ENCODE data around the gene ST8SIA6.
"Not testable (repeated sequence)": the region's sequence is repeated elsewhere in the genome, so short reads cannot be mapped to it uniquely, and the experiment has no call there.

Gene ST8SIA6, protein sequence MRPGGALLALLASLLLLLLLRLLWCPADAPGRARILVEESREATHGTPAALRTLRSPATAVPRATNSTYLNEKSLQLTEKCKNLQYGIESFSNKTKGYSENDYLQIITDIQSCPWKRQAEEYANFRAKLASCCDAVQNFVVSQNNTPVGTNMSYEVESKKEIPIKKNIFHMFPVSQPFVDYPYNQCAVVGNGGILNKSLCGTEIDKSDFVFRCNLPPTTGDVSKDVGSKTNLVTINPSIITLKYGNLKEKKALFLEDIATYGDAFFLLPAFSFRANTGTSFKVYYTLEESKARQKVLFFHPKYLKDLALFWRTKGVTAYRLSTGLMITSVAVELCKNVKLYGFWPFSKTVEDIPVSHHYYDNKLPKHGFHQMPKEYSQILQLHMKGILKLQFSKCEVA

DNA sequence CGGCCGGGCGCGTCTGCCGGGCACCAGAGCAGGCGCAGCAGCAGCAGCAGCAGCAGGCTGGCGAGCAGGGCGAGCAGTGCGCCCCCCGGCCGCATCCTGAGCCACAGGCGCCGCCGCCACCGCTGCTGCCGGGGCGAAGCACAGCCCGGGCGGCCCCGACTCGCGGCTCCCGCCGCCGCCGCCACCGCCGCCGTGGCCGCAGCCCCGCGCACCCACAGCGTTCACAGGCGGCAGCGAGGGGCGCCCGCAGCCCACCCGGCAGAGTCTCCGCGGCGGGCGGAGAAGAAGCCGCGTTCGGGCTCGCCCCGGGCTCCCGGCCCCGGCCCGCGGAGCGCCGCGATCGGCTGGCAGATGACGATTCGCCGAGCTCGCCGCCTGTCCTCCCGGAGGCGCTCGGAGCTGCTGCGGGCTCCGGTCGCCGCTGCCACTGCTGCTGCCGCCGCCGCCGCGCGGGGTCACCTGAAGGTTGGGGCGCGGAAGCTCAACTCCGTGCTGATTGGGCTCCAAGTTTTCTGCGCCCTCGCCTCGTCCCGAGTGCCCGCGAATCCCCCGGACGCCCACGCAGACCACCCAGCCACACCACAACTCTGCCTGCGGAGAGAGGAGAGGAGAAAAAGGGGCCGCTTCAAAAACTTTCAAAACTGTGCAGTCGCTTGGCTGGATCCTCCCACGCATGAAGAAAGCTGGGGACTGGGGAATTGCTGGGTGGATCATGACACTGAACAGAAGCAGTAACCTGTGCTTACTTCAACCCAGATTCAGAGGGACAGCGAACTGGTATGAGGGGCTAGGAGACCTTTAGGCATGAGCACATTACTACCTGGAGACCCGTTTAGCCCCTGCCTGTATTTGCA, at the start of gene ST8SIA6:
ST8SIA6 (minus strand) TSS at position 435 of the 854 bp plus-strand sequence; CDS start at position 95, 340 bp downstream.
- peak in 1 of 2 donors; percentile 9 for DNase-seq (ENCODE audit: low read depth in 2 of 2)

- no peak for DNase-seq (ENCODE audit: low read depth in 2 of 2)
These were observed 49.4 kb upstream of the ST8SIA6 start for GRCh38 chr10:17503795-17504194.

DNA sequence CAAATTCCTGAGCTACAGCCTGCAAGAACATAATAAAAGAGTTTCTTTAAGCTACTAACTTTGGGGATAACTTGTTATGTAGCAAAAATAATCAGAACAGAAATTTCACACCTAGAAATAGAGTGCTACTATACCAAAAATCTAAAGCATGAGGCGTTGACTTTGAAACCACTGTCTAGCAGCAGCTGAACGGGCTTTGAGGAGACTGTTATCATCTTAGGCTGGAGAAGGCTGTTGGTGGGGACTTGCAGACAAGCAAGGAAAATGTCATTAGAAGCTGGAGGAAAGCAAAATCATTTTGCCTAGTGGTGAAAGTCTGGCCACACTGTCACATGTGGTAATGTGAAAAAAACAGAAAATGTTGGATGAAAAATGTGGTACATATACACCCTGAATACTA, 48.4 kb upstream of the ST8SIA6 start:
- no peak for DNase-seq (ENCODE audit: low read depth in 2 of 2)

GRCh38 chr10:17499014-17499413, 44.6 kb upstream of the ST8SIA6 start:
- not testable (repeated sequence) for DNase-seq (ENCODE audit: low read depth in 2 of 2)

DNA sequence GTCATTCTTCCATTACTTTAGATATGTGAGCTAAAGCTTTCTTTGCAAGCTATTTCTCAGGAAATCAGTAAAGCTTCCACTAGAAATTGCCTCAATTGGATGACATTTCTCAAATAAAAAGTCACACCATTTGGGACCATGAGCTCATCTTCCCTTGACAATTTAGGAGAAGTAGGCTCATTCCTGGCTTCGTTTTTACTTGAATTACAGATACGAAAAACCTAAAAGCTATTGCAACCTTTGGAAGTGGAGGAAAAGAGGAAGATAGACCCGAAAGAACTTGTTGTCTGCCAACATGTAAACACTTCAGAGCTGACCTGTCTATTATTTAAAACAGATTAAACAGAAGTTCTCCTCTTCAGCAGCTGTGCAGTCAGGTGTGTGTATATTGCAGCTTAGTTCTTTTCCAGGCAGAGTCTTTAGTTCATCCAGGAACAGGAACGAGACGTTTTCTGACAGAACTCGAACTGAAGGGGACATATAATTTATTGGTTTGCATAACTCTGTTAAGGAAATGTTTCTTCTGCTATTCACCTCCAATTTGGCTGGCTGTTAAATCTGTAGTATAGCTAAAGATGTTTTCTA, 43.1 kb upstream of the ST8SIA6 start:
- no peak for DNase-seq (ENCODE audit: low read depth in 2 of 2)

DNA sequence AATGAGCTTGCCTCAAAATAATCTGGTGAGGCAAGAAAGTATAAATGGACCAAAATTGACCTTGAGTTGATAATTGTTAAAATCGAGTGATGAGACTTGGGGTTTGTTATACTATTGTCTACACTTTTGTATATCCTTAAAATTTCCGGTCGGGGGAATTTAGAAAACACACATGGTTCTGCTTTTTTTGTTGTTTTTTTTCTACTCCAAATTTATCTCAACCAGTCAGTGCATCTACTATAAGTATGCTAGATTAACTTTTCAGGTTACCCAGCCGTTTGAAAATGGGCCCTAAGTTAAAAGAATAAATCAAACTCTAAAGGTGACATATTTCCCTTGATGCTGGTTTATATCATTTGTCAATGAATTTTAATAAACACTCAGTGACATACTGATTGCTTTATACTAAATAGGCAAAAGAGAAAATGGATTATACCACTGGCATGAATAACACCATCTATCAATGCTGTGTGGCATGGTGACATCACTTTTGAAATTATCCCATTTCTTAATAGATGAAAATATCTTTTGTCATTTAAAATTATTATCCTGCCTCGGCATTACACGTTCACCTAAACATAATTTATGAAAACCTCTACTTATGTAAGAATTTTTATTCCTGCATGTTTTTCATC, 40.3 kb upstream of the ST8SIA6 start:
- no peak for DNase-seq (ENCODE audit: low read depth in 2 of 2)

DNA sequence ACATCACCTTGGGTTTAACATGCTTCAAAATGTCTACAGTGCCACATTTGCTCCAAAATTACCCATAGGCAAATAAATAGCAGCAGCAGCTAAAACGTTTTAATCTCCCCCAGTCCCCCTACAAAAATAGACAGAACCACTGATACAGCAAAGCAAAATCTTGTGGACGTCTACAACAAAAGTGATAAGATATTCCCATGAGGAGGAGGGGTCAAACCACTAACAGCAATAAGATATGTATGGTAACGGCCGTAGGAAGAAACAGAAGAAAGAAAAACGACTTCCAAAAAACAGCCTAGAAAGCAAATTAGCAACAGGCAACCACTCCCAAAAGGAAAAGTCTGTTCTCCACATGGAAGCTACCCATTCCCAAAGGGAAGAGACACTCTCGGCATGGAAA, 34.5 kb upstream of the ST8SIA6 start:
- DNase-seq (ENCODE audit: low read depth in 2 of 2), result no peak

DNA sequence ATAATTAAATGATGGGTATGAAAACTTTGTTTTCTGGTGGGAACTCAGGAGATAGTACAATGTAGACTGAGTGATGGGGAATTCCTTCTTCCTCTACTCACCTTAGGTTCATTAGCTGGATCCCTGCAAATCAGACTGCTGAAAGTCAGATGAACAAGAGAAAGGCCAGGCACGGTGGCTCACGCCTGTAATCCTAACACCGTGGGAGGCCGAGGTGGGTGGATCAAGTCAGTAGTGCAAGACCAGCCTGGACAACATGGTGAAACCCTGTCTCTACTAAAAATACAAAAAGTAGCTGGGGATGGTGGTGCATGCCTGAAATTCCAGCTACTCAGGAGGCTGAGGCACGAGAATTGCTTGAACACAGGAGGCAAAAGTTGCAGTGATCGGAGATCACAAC, 28.7 kb upstream of the ST8SIA6 start:
- DNase-seq (ENCODE audit: low read depth in 2 of 2), result no peak

- no peak for DNase-seq (ENCODE audit: low read depth in 2 of 2)
These were observed 25.4 kb upstream of the ST8SIA6 start for GRCh38 chr10:17479822-17480221.

DNA sequence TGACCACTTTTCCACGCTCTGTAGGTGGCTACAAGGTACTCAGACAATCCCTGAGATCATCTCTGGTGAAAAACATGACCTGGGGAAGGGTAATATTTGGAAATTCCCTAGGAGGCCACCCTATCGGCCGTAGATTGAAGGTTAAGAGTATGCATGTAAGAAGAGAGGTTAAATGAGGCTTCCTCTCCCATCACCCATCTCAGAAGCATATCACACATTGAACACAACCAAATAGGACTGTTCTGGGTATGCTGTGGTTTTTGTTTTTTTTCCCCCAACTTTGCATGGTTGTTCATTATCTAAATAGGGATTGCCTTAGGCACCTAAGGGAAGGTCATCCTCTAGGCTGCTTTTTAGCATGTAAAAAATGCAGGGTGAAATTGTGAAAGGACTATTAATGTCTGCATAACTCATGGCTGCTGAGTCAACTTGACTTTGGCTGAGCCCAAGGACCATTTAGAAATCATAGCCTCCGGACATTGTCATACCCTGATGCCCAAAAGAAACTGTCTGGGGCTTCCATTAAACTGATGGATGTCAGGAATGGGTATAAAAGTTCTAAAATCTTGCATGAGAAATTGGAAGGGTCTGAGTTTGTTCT, 24.7 kb upstream of the ST8SIA6 start:
- DNase-seq (ENCODE audit: low read depth in 2 of 2), result no peak

DNA sequence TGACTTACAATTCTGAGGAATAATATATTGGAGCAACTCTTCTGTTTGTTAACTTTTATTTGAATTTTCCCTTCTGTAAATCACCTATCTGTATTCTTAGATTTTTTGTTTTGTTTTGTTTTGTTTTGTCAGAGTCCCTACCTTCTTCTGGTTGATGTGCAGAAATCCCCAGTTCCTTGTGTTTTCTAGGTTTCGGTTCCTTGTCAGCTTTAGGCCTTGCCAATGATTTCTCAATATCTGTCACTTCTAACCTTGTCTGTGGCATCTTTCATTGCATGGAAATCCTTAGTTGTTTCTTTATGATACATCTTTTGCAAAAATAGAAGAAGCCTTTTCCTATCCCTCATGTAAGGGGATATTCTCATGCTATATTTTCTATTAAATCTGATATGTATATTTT, 21.7 kb upstream of the ST8SIA6 start:
- DNase-seq (ENCODE audit: low read depth in 2 of 2), result no peak

GRCh38 chr10:17475661-17476060, 21.3 kb upstream of the ST8SIA6 start:
- no peak for DNase-seq (ENCODE audit: low read depth in 2 of 2)

DNA sequence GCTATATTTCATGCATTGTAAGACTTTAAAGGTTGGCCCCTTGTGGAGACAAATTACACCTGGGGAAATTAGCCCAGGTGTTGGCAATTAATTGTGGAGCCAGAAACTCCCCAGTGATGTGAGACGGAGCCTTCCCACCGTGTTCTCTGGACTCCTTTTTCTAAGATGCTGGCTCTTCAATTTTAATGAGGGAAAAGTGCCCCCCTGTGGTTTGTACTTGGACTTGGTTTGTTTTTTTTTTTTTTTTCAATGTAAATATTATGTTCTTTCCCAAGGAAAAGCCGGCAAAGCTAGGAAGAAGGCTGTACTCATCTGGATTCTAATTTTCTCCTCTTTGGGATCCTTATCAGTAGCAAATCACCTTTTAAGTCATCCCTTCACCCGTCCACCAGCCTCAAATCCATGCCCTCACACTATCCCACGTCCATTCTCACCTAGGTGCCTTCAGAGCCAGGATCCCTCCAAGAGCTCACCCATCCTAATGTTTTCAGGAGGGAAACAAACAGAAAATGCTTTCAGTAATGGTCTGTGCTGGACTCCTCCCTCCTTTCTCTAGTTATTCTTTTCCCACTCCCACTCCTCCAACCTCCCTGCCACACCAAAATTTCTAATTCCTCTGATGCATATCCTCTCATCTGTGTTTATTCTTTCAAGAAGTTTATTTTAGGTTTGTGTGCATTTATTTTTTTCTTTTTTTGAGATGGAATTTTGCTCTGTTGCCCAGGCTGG, 20.4 kb upstream of the ST8SIA6 start:
- no peak for DNase-seq (ENCODE audit: low read depth in 2 of 2)

DNA sequence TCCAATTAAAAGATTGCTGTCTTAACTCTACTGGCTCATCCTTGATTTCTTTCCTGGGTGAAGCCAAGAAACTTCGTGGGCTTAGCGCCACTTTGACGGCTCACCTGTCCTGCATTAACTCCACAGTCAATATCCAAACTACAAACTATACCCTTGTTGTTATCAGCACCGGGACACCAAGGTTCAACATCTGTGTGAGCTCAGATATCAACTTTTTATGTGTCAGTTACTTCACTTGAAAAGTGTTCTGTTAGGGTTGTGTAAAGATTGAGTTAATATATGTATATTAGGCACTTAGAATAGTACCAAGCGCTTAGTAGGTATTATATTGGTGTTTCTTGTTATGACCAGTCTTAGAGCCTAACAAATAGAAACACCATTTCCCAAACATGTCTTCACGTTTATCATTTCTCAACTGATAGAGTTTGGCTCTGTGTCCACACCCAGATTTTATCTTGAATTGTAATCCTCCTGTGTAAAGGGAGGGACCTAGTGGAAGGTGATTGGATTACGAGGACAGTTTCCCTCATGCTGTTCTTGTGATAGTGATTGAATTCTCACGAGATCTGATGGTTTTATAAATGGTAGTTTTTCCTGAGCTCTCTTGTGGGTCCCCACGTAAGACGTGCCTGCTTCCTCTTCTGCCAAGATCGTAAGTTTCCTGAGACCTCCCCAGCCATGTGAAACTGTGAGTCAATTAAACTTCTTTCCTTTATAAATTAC, 19.0 kb upstream of the ST8SIA6 start:
- DNase-seq (ENCODE audit: low read depth in 2 of 2), result no peak

GRCh38 chr10:17472481-17473227, 18.3 kb upstream of the ST8SIA6 start:
- DNase-seq (ENCODE audit: low read depth in 2 of 2), result no peak

DNA sequence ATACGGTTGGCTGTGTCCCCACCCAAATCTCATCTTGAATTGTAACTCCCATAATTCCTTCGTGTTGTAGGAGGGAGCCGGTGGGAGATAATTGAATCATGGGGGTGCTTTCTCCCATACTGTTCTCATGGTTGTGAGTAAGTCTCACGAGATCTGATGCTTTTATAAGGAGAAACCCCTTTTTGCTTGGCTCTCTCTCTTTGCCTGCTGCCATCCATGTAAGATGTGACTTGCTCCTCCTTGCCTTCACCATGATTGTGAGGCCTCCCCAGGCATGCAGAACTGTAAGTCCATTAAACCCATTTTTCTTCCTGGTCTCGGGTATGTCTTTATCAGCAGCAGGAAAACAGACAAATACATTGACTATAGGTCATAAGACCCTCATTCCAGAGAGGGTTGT, 15.9 kb upstream of the ST8SIA6 start:
- DNase-seq (ENCODE audit: low read depth in 2 of 2), result no peak

- no peak for DNase-seq (ENCODE audit: low read depth in 2 of 2)
These were observed 11.1 kb upstream of the ST8SIA6 start for GRCh38 chr10:17465328-17466125.

GRCh38 chr10:17464545-17464944, 10.2 kb upstream of the ST8SIA6 start:
- no peak for DNase-seq (ENCODE audit: low read depth in 2 of 2)

- DNase-seq (ENCODE audit: low read depth in 2 of 2), result no peak
These were observed 6.4 kb upstream of the ST8SIA6 start for GRCh38 chr10:17460756-17461155.
